MCF 10A (cell line): ENCODE measurements around the gene ERBB3. TPM values are rescaled to one million over a fixed set of nuclear protein-coding genes. Genes with fewer than 3 reads are reported as not detected.

Experiments used
- BruUV-seq: library from RNA; stranded (reverse); fragments of 400-500 nt; replicated peaks from 2 replicates; lab custom pipeline; 2021; lab: Mats Ljungman, UMichigan
- CTCF ChIA-PET: fragments of 300-600 bp; sonication (Branson Sonifier 250); formaldehyde crosslinking; extraction: SDS; loops from one replicate; lab custom pipeline; 2021; ENCODE audit warnings: antibody characterized with exemption, inconsistent platforms; lab: Yijun Ruan, JAX
- POLR2A ChIA-PET: fragments of 300-600, 350-650 bp; sonication (Branson Sonifier 250); formaldehyde crosslinking; extraction: SDS; loops from one replicate; lab custom pipeline; 2020; ENCODE audit warnings: antibody characterized with exemption, inconsistent platforms; lab: Yijun Ruan, JAX
- DNase-seq: peaks from one replicate; pipeline ENCODE4 v3.0.0-alpha.2; 2018; ENCODE audit not compliant: unreplicated experiment
- H3K27ac Mint-ChIP-seq: one replicate; pipeline ENCODE4 v1.8.0; 2022; ENCODE audit warnings: mild to moderate bottlenecking, low read depth, mixed read lengths; ENCODE audit not compliant: unreplicated experiment
- H3K27me3 Mint-ChIP-seq: one replicate; pipeline ENCODE4 v1.8.0; 2022; ENCODE audit warnings: mixed read lengths; ENCODE audit not compliant: insufficient read depth, unreplicated experiment
- H3K36me3 Mint-ChIP-seq: one replicate; pipeline ENCODE4 v1.8.0; 2022; ENCODE audit warnings: mild to moderate bottlenecking, moderate library complexity, mixed read lengths; ENCODE audit not compliant: insufficient read depth, unreplicated experiment
- H3K4me1 Mint-ChIP-seq: one replicate; pipeline ENCODE4 v1.8.0; 2022; ENCODE audit warnings: mixed read lengths; ENCODE audit not compliant: insufficient read depth, unreplicated experiment
- H3K4me3 Mint-ChIP-seq: one replicate; pipeline ENCODE4 v1.8.0; 2022; ENCODE audit warnings: mild to moderate bottlenecking, moderate library complexity, mixed read lengths; ENCODE audit not compliant: unreplicated experiment
- H3K9me3 Mint-ChIP-seq: one replicate; pipeline ENCODE4 v1.8.0; 2022; ENCODE audit warnings: mixed read lengths; ENCODE audit not compliant: unreplicated experiment
- CTCF ChIP-seq: fragments of 200-600 bp; IDR thresholded peaks from one replicate; pipeline ENCODE4 v1.8.0; 2022; ENCODE audit warnings: antibody characterized with exemption, mild to moderate bottlenecking; ENCODE audit not compliant: unreplicated experiment
- intact Hi-C: fragments of 100-400 bp; cut with micrococcal nuclease; formaldehyde crosslinking; loops from 2 replicates; pipeline ENCODE4 v1.14.1; 2022
- total RNA-seq: library from RNA; stranded (reverse); gene quantifications from 2 replicates; pipeline ENCODE4 v1.2.3, GENCODE V29; 2022

ERBB3 gene
- total RNA-seq, 1 experiment from 2014 or later, result 3.7 TPM

GRCh38 chr12:56099787-56100186, 19.8 kb downstream of the ERBB3 start:
- Mint-ChIP-seq H3K4me3 (no peak overlapping the region), H3K27me3 (no peaks in the 10 kb centered on the region), H3K36me3 (peaks cover 22% of the 10 kb centered on the region), H3K4me1 (peaks cover 6% of the 10 kb centered on the region), H3K9me3 (no peaks in the 10 kb centered on the region), H3K27ac (no peak overlapping the region)
- intact Hi-C loops, result no loop called here
- no TSS peak for BruUV-seq
- POLR2A ChIA-PET, result interaction anchor here (1.0 kb wide), 1 partner anchor 14 kb away, joined by 3 read pairs; no protein-coding TSS in a partner anchor
- CTCF ChIA-PET, result interaction anchor here (1.4 kb wide), 1 partner anchor 18 kb away, joined by 3 read pairs; the partner anchor contains the start of gene ZC3H10
- no peak for TF ChIP-seq CTCF
- no peak for DNase-seq

GRCh38 chr12:56101045-56101444, 21.1 kb downstream of the ERBB3 start:
- H3K4me3 Mint-ChIP-seq, result no peak overlapping the region
- H3K27ac Mint-ChIP-seq, result no peak overlapping the region
- DNase-seq, result no peak
- no peak for TF ChIP-seq CTCF
- no TSS peak for BruUV-seq
- peaks cover 22% of the 10 kb centered on the region for H3K36me3 Mint-ChIP-seq
- H3K27me3 Mint-ChIP-seq, result no peaks in the 10 kb centered on the region
- H3K4me1 Mint-ChIP-seq, result peaks cover 6% of the 10 kb centered on the region
- ChIA-PET CTCF (no interaction called here), POLR2A (interaction anchor here (2.1 to 5.4 kb wide), 2 partner anchors 10 to 21 kb away, joined by 9 to 66 read pairs; partner anchors contain the start of gene ERBB3)
- intact Hi-C loops, result no loop called here
- H3K9me3 Mint-ChIP-seq, result no peaks in the 10 kb centered on the region

- ChIA-PET POLR2A (interaction anchor here (0.6 to 10.0 kb wide), 13 partner anchors 8 to 286 kb away, joined by 3 to 249 read pairs (median 15); partner anchors contain the start of genes ERBB3, ESYT1, RPL41 and SUOX), CTCF (interaction anchor here (0.7 to 3.4 kb wide), 5 partner anchors 11 to 356 kb away, joined by 3 to 24 read pairs (median 4); no protein-coding TSS in a partner anchor)
- DNase-seq, result no peak
- Mint-ChIP-seq H3K36me3 (peaks cover 38% of the 10 kb centered on the region), H3K4me3 (peak overlapping the region; percentile 97), H3K4me1 (peaks cover 9% of the 10 kb centered on the region), H3K27ac (no peak overlapping the region), H3K9me3 (no peaks in the 10 kb centered on the region), H3K27me3 (no peaks in the 10 kb centered on the region)
- TF ChIP-seq CTCF, result no peak
- no TSS peak for BruUV-seq
- intact Hi-C loops, result loop anchor here (1.0 kb wide), 1 partner anchor 23 kb away; no protein-coding TSS in a partner anchor
These were observed 22.7 kb downstream of the ERBB3 start for GRCh38 chr12:56102683-56103065.

GRCh38 chr12:56103066-56103711, 23.2 kb downstream of the ERBB3 start:
- Mint-ChIP-seq H3K9me3 (no peaks in the 10 kb centered on the region), H3K36me3 (peaks cover 43% of the 10 kb centered on the region), H3K27me3 (no peaks in the 10 kb centered on the region), H3K4me1 (peaks cover 9% of the 10 kb centered on the region), H3K4me3 (peak overlapping the region; percentile 97), H3K27ac (peak overlapping the region; percentile 95)
- intact Hi-C loops, result loop anchor here (1.0 kb wide), 1 partner anchor 24 kb away; no protein-coding TSS in a partner anchor
- POLR2A ChIA-PET, result interaction anchor here (0.6 to 10.0 kb wide), 19 partner anchors 8 to 374 kb away, joined by 3 to 249 read pairs (median 12); partner anchors contain the start of genes DNAJC14, ERBB3, ESYT1 and RNF41
- CTCF ChIA-PET, result interaction anchor here (0.7 to 3.4 kb wide), 6 partner anchors 15 to 357 kb away, joined by 3 to 24 read pairs (median 8); partner anchors contain the start of gene ZC3H10
- no peak for DNase-seq
- BruUV-seq, result no TSS peak
- TF ChIP-seq CTCF, result no peak
